CD8-positive, alpha-beta memory T cell (primary cell): ENCODE data around the gene TMEM121B. TPM values are rescaled to one million over a fixed set of nuclear protein-coding genes. Genes with fewer than 3 reads are reported as not detected.
A peak's percentile ranks its signal among the peaks of the same experiment; 100 is the strongest.

Experiments used
- CTCF ChIA-PET: fragments of 350-600 bp; sonication (Branson Sonifier 250); formaldehyde crosslinking; loops from one replicate; lab custom pipeline; 2021; ENCODE audit warnings: antibody characterized with exemption; lab: Charles Lee
- POLR2A ChIA-PET: fragments of 350-600 bp; sonication (Branson Sonifier 250); formaldehyde crosslinking; loops from one replicate; lab custom pipeline; 2021; ENCODE audit warnings: antibody characterized with exemption; lab: Charles Lee
- DNase-seq, 5 donors: peaks; one replicate each; pipeline versions ENCODE4 v3.0.0 to v3.0.0-alpha.2; 2020 to 2022; ENCODE audit warnings: mixed read lengths in 1 of 5
- H3K27ac ChIP-seq: one replicate; pipeline ENCODE4 v1.7.0; 2013; ENCODE audit warnings: low read depth, mild to moderate bottlenecking, low read length, moderate library complexity
- H3K27me3 ChIP-seq: 2 replicates; pipeline ENCODE4 v1.7.0; 2013; ENCODE audit warnings: low read length, mild to moderate bottlenecking; ENCODE audit not compliant: insufficient read depth, poor library complexity, severe bottlenecking
- H3K36me3 ChIP-seq: 2 replicates; pipeline ENCODE4 v1.7.0; 2013; ENCODE audit warnings: mild to moderate bottlenecking, low read length, moderate library complexity; ENCODE audit not compliant: insufficient read depth
- H3K4me1 ChIP-seq: 2 replicates; pipeline ENCODE4 v1.7.0; 2013; ENCODE audit warnings: mild to moderate bottlenecking, low read length, moderate library complexity; ENCODE audit not compliant: insufficient read depth
- H3K4me3 ChIP-seq: 2 replicates; pipeline ENCODE4 v1.7.0; 2013; ENCODE audit warnings: mild to moderate bottlenecking, low read length
- H3K9me3 ChIP-seq: 2 replicates; pipeline ENCODE4 v1.7.0; 2013; ENCODE audit warnings: mild to moderate bottlenecking, low read length
- H3K27ac Mint-ChIP-seq, 8 donors: one replicate each; pipeline ENCODE4 v1.8.0; 2020 to 2021; ENCODE audit warnings: mixed read lengths in 8 of 8, mild to moderate bottlenecking in 6 of 8, inconsistent platforms in 3 of 8, moderate library complexity in 3 of 8
- H3K27me3 Mint-ChIP-seq, 2 donors: one replicate each; pipeline ENCODE4 v1.8.0; 2020 to 2021; ENCODE audit warnings: mixed read lengths in 2 of 2, mild to moderate bottlenecking in 1 of 2, moderate library complexity in 1 of 2
- H3K36me3 Mint-ChIP-seq, 3 donors: one replicate each; pipeline ENCODE4 v1.8.0; 2020 to 2021; ENCODE audit warnings: mixed read lengths in 3 of 3, inconsistent platforms in 1 of 3, mild to moderate bottlenecking in 1 of 3
- H3K4me1 Mint-ChIP-seq, 3 donors: one replicate each; pipeline ENCODE4 v1.8.0; 2020 to 2021; ENCODE audit warnings: mixed read lengths in 3 of 3, inconsistent platforms in 1 of 3, mild to moderate bottlenecking in 1 of 3
- H3K4me3 Mint-ChIP-seq, 7 donors: one replicate each; pipeline ENCODE4 v1.8.0; 2020 to 2021; ENCODE audit warnings: mixed read lengths in 7 of 7, mild to moderate bottlenecking in 6 of 7, moderate library complexity in 4 of 7, inconsistent platforms in 2 of 7
- H3K9me3 Mint-ChIP-seq, 5 donors: one replicate each; pipeline ENCODE4 v1.8.0; 2020 to 2022; ENCODE audit warnings: mixed read lengths in 5 of 5, mild to moderate bottlenecking in 3 of 5, moderate library complexity in 2 of 5, inconsistent platforms in 1 of 5
- polyA plus RNA-seq: library from polyadenylated mRNA; unstranded; fragments of 300-500 nt; fragmentation: Illumina TruSeq; gene quantifications from one replicate; pipeline ENCODE4 v1.2.3, GENCODE V29; 2021
- total RNA-seq, 2 experiments: library from RNA; stranded (reverse); gene quantifications; one replicate each; pipeline ENCODE4 v1.2.3, GENCODE V29; 2021

TMEM121B gene
- total and polyA plus RNA-seq, 3 experiments from 2014 or later: 0.11 to 0.15 TPM; not detected in 1

- H3K36me3 Mint-ChIP-seq: peaks cover 0 to 14% (median 0%) of the 10 kb centered on the region in 3 donors
- H3K27me3 ChIP-seq: no peaks in the 10 kb centered on the region
- no peaks in the 10 kb centered on the region for H3K36me3 ChIP-seq
- ChIA-PET POLR2A (no interaction called here), CTCF (interaction anchor here (1.0 to 3.0 kb wide), 3 partner anchors 12 to 57 kb away, joined by 3 to 26 read pairs (median 4); no protein-coding TSS in a partner anchor)
- peak in 1 of 5 donors; percentile 6 for DNase-seq
- no peaks in the 10 kb centered on the region for H3K9me3 Mint-ChIP-seq
- no peak overlapping the region for H3K27ac ChIP-seq
- H3K27me3 Mint-ChIP-seq: peaks cover 0 to 5% of the 10 kb centered on the region in 2 donors
- H3K4me1 Mint-ChIP-seq: peaks cover 52 to 73% (median 62%) of the 10 kb centered on the region in 3 donors
- H3K4me3 Mint-ChIP-seq: no peak overlapping the region
- peaks cover 56% of the 10 kb centered on the region for H3K4me1 ChIP-seq
- no peak overlapping the region for H3K4me3 ChIP-seq
- H3K9me3 ChIP-seq: no peaks in the 10 kb centered on the region
- H3K27ac Mint-ChIP-seq: peak overlapping the region in 5 of 8 donors; percentile 41 to 86 (median 67)
These were observed 5.9 kb downstream of the TMEM121B start for GRCh38 chr22:17115236-17115635.

GRCh38 chr22:17114898-17115235, 6.3 kb downstream of the TMEM121B start:
- Mint-ChIP-seq H3K4me1 (peaks cover 52 to 73% (median 62%) of the 10 kb centered on the region in 3 donors), H3K9me3 (no peaks in the 10 kb centered on the region), H3K27ac (peak overlapping the region in 4 of 8 donors; percentile 54 to 86 (median 65)), H3K27me3 (peaks cover 0 to 5% of the 10 kb centered on the region in 2 donors), H3K36me3 (peaks cover 0 to 15% (median 0%) of the 10 kb centered on the region in 3 donors), H3K4me3 (no peak overlapping the region)
- no peak overlapping the region for H3K27ac ChIP-seq
- peaks cover 55% of the 10 kb centered on the region for H3K4me1 ChIP-seq
- CTCF ChIA-PET: interaction anchor here (1.0 to 3.0 kb wide), 3 partner anchors 12 to 57 kb away, joined by 3 to 26 read pairs (median 4); no protein-coding TSS in a partner anchor
- no peaks in the 10 kb centered on the region for H3K36me3 ChIP-seq
- no peaks in the 10 kb centered on the region for H3K27me3 ChIP-seq
- POLR2A ChIA-PET: no interaction called here
- H3K4me3 ChIP-seq: no peak overlapping the region
- H3K9me3 ChIP-seq: no peaks in the 10 kb centered on the region
- DNase-seq: no peak

GRCh38 chr22:17114173-17114897, 6.8 kb downstream of the TMEM121B start:
- ChIA-PET POLR2A (no interaction called here), CTCF (interaction anchor here (0.5 to 3.0 kb wide), 2 partner anchors 58 to 178 kb away, joined by 3 to 26 read pairs; no protein-coding TSS in a partner anchor)
- Mint-ChIP-seq H3K27ac (peak overlapping the region in 3 of 8 donors; percentile 55 to 68 (median 62)), H3K9me3 (no peaks in the 10 kb centered on the region), H3K4me1 (peaks cover 52 to 73% (median 63%) of the 10 kb centered on the region in 3 donors), H3K4me3 (peak overlapping the region in 1 of 7 donors; percentile 28), H3K36me3 (peaks cover 0 to 19% (median 2%) of the 10 kb centered on the region in 3 donors), H3K27me3 (peaks cover 0 to 5% of the 10 kb centered on the region in 2 donors)
- H3K9me3 ChIP-seq: no peaks in the 10 kb centered on the region
- H3K36me3 ChIP-seq: no peaks in the 10 kb centered on the region
- peak in 1 of 5 donors; percentile 37 for DNase-seq
- H3K4me3 ChIP-seq: no peak overlapping the region
- peaks cover 50% of the 10 kb centered on the region for H3K4me1 ChIP-seq
- H3K27ac ChIP-seq: no peak overlapping the region
- no peaks in the 10 kb centered on the region for H3K27me3 ChIP-seq

- H3K9me3 Mint-ChIP-seq: no peaks in the 10 kb centered on the region
- Histone ChIP-seq H3K9me3 (no peaks in the 10 kb centered on the region), H3K4me1 (peaks cover 43% of the 10 kb centered on the region), H3K36me3 (peaks cover 1% of the 10 kb centered on the region), H3K27ac (no peak overlapping the region), H3K27me3 (no peaks in the 10 kb centered on the region), H3K4me3 (no peak overlapping the region)
- H3K4me1 Mint-ChIP-seq: peaks cover 46 to 68% (median 56%) of the 10 kb centered on the region in 3 donors
- peaks cover 0 to 2% of the 10 kb centered on the region in 2 donors for H3K27me3 Mint-ChIP-seq
- DNase-seq: peak in 1 of 5 donors; percentile 41
- CTCF ChIA-PET: no interaction called here
- POLR2A ChIA-PET: interaction anchor here (0.6 kb wide), 1 partner anchor 12 kb away, joined by 3 read pairs; no protein-coding TSS in a partner anchor
- H3K4me3 Mint-ChIP-seq: no peak overlapping the region
- peaks cover 0 to 22% (median 2%) of the 10 kb centered on the region in 3 donors for H3K36me3 Mint-ChIP-seq
- peak overlapping the region in 3 of 8 donors; percentile 6 to 79 (median 57) for H3K27ac Mint-ChIP-seq
These were observed 7.6 kb downstream of the TMEM121B start for GRCh38 chr22:17113600-17113999.

- H3K9me3 ChIP-seq: no peaks in the 10 kb centered on the region
- Mint-ChIP-seq H3K27ac (peak overlapping the region in 4 of 8 donors; percentile 4 to 71 (median 15)), H3K27me3 (no peaks in the 10 kb centered on the region), H3K4me3 (no peak overlapping the region), H3K4me1 (peaks cover 38 to 59% (median 49%) of the 10 kb centered on the region in 3 donors), H3K9me3 (no peaks in the 10 kb centered on the region), H3K36me3 (peaks cover 0 to 32% (median 4%) of the 10 kb centered on the region in 3 donors)
- H3K27me3 ChIP-seq: no peaks in the 10 kb centered on the region
- POLR2A ChIA-PET: interaction anchor here (0.6 kb wide), 1 partner anchor 102 kb away, joined by 4 read pairs; no protein-coding TSS in a partner anchor
- DNase-seq: peak in 1 of 5 donors; percentile 12
- CTCF ChIA-PET: no interaction called here
- H3K4me3 ChIP-seq: no peak overlapping the region
- peaks cover 12% of the 10 kb centered on the region for H3K36me3 ChIP-seq
- peaks cover 35% of the 10 kb centered on the region for H3K4me1 ChIP-seq
- H3K27ac ChIP-seq: no peak overlapping the region
These were observed 8.6 kb downstream of the TMEM121B start for GRCh38 chr22:17112491-17113042.

GRCh38 chr22:17110791-17111550, 10.2 kb downstream of the TMEM121B start:
- Histone ChIP-seq H3K27ac (no peak overlapping the region), H3K4me3 (no peak overlapping the region), H3K27me3 (no peaks in the 10 kb centered on the region), H3K4me1 (peaks cover 35% of the 10 kb centered on the region), H3K36me3 (peaks cover 14% of the 10 kb centered on the region), H3K9me3 (no peaks in the 10 kb centered on the region)
- Mint-ChIP-seq H3K27ac (no peak overlapping the region), H3K4me1 (peaks cover 32 to 59% (median 49%) of the 10 kb centered on the region in 3 donors), H3K4me3 (no peak overlapping the region), H3K36me3 (peaks cover 0 to 48% (median 5%) of the 10 kb centered on the region in 3 donors), H3K9me3 (no peaks in the 10 kb centered on the region), H3K27me3 (no peaks in the 10 kb centered on the region)
- CTCF ChIA-PET: interaction anchor here (2.1 kb wide), 1 partner anchor 61 kb away, joined by 8 read pairs; no protein-coding TSS in a partner anchor
- peak in 1 of 5 donors; percentile 19 for DNase-seq
- POLR2A ChIA-PET: interaction anchor here (0.7 kb wide), 1 partner anchor 38 kb away, joined by 4 read pairs; no protein-coding TSS in a partner anchor

GRCh38 chr22:17109976-17110375, 11.2 kb downstream of the TMEM121B start:
- H3K9me3 Mint-ChIP-seq: no peaks in the 10 kb centered on the region
- POLR2A ChIA-PET: no interaction called here
- no peak overlapping the region for H3K4me3 Mint-ChIP-seq
- H3K36me3 Mint-ChIP-seq: peaks cover 0 to 58% (median 6%) of the 10 kb centered on the region in 3 donors
- Histone ChIP-seq H3K27me3 (no peaks in the 10 kb centered on the region), H3K4me3 (no peak overlapping the region), H3K4me1 (peaks cover 34% of the 10 kb centered on the region), H3K9me3 (no peaks in the 10 kb centered on the region), H3K36me3 (peaks cover 18% of the 10 kb centered on the region), H3K27ac (no peak overlapping the region)
- H3K27me3 Mint-ChIP-seq: no peaks in the 10 kb centered on the region
- H3K27ac Mint-ChIP-seq: peak overlapping the region in 1 of 8 donors; percentile 82
- peak in 1 of 5 donors; percentile 6 for DNase-seq
- CTCF ChIA-PET: interaction anchor here (2.1 kb wide), 1 partner anchor 62 kb away, joined by 8 read pairs; no protein-coding TSS in a partner anchor
- H3K4me1 Mint-ChIP-seq: peaks cover 26 to 53% (median 47%) of the 10 kb centered on the region in 3 donors
